Hematopoietic multipotent progenitor cell treated with erythropoietin and hydrocortisone succinate and interleukin-3 and kit ligand, for 15 days (in vitro differentiated cells): ENCODE measurements around the gene BCL2L1.
"Not testable (repeated sequence)": the region's sequence is repeated elsewhere in the genome, so short reads cannot be mapped to it uniquely, and the experiment has no call there.

Experiments
- DNase-seq: peaks from one replicate; pipeline ENCODE4 v3.0.0-alpha.2; 2015; ENCODE audit warnings: low spot score

The BCL2L1 gene

GRCh38 chr20:31722257-31723068 is at the start of gene BCL2L1:
BCL2L1 (minus strand) TSS chr20:31722868; CDS start chr20:31722218, 650 bp downstream.
- peak; percentile 87 for DNase-seq

GRCh38 chr20:31770243-31770642 is 47.6 kb upstream of the BCL2L1 start:
- DNase-seq: no peak

- DNase-seq: no peak
Observed at GRCh38 chr20:31769681-31770080, 47.0 kb upstream of the BCL2L1 start.

GRCh38 chr20:31767805-31768204 is 45.1 kb upstream of the BCL2L1 start:
- DNase-seq: no peak

- no peak for DNase-seq
Observed at GRCh38 chr20:31764641-31765305, 42.1 kb upstream of the BCL2L1 start.

GRCh38 chr20:31760519-31761240 is 38.0 kb upstream of the BCL2L1 start:
- no peak for DNase-seq

- no peak for DNase-seq
Observed at GRCh38 chr20:31759836-31760518, 37.3 kb upstream of the BCL2L1 start.

- DNase-seq: no peak
Observed at GRCh38 chr20:31758991-31759390, 36.3 kb upstream of the BCL2L1 start.

- DNase-seq: no peak
Observed at GRCh38 chr20:31758521-31758920, 35.9 kb upstream of the BCL2L1 start.

GRCh38 chr20:31757254-31757653 is 34.6 kb upstream of the BCL2L1 start:
- DNase-seq: no peak

- no peak for DNase-seq
Observed at GRCh38 chr20:31751126-31751525, 28.5 kb upstream of the BCL2L1 start.

GRCh38 chr20:31749223-31749622 is 26.6 kb upstream of the BCL2L1 start:
- DNase-seq: no peak

GRCh38 chr20:31747640-31748039 is 25.0 kb upstream of the BCL2L1 start:
- no peak for DNase-seq

- DNase-seq: not testable (repeated sequence)
Observed at GRCh38 chr20:31747028-31747427, 24.4 kb upstream of the BCL2L1 start.

- no peak for DNase-seq
Observed at GRCh38 chr20:31746068-31746878, 23.6 kb upstream of the BCL2L1 start.

- DNase-seq: no peak
Observed at GRCh38 chr20:31740656-31741323, 18.1 kb upstream of the BCL2L1 start.

- DNase-seq: peak; percentile 47
Observed at GRCh38 chr20:31740208-31740607, 17.5 kb upstream of the BCL2L1 start.

GRCh38 chr20:31739550-31739977 is 16.9 kb upstream of the BCL2L1 start:
- no peak for DNase-seq

GRCh38 chr20:31738729-31739549 is 16.3 kb upstream of the BCL2L1 start, which contains the start of gene TPX2:
TPX2 (plus strand) TSS chr20:31739290; CDS start chr20:31757477, 18,187 bp downstream.
- DNase-seq: peak; percentile 97

- DNase-seq: no peak
Observed at GRCh38 chr20:31731321-31731717, 8.7 kb upstream of the BCL2L1 start.
